Lung (tissue), 12 donors: ENCODE measurements around the gene TNFAIP8. TPM values are rescaled to one million over a fixed set of nuclear protein-coding genes. Genes with fewer than 3 reads are reported as not detected.

Experiments used
- ATAC-seq: fragments of 200-7000 bp; cut with Tn5 transposase; one replicate; pipeline ENCODE4 v1.9.1; 2020; ENCODE audit warnings: moderate number of reproducible peaks; ENCODE audit not compliant: insufficient read depth, low FRiP score
- DNase-seq, 3 donors: peaks; one replicate each; pipeline ENCODE4 v3.0.0-alpha.2; 2013 to 2017
- H3K27ac ChIP-seq, 2 donors: one replicate each; pipeline ENCODE4 v1.5.1; 2013; ENCODE audit warnings: mild to moderate bottlenecking in 2 of 2, moderate library complexity in 2 of 2, control low read depth in 1 of 2, inconsistent platforms in 1 of 2, low read depth in 1 of 2, low read length in 1 of 2
- H3K27me3 ChIP-seq, 3 donors: one replicate each; pipeline ENCODE4 v1.5.1; 2013; ENCODE audit warnings: low read length in 2 of 3; ENCODE audit not compliant: control insufficient read depth in 3 of 3, insufficient read depth in 3 of 3
- H3K36me3 ChIP-seq, 4 donors: one replicate each; pipeline ENCODE4 v1.5.1; 2013; ENCODE audit warnings: low read length in 4 of 4, mild to moderate bottlenecking in 1 of 4, moderate library complexity in 1 of 4; ENCODE audit not compliant: control insufficient read depth in 4 of 4, insufficient read depth in 4 of 4
- H3K4me1 ChIP-seq, 5 donors: one replicate each; pipeline ENCODE4 v1.5.1; 2013; ENCODE audit warnings: low read length in 5 of 5, mild to moderate bottlenecking in 2 of 5, moderate library complexity in 1 of 5; ENCODE audit not compliant: control insufficient read depth in 5 of 5, insufficient read depth in 5 of 5
- H3K4me3 ChIP-seq: one replicate; pipeline ENCODE4 v1.5.1; 2013; ENCODE audit warnings: mild to moderate bottlenecking, control low read depth, moderate library complexity
- H3K9ac ChIP-seq, 2 donors: one replicate each; pipeline ENCODE4 v1.5.1; 2013; ENCODE audit warnings: low read length in 2 of 2, control low read depth in 1 of 2; ENCODE audit not compliant: insufficient read depth in 1 of 2
- H3K9me3 ChIP-seq, 4 donors: one replicate each; pipeline ENCODE4 v1.5.1; 2013; ENCODE audit warnings: low read length in 3 of 4, mild to moderate bottlenecking in 1 of 4, moderate library complexity in 1 of 4; ENCODE audit not compliant: control insufficient read depth in 4 of 4, insufficient read depth in 3 of 4
- CTCF ChIP-seq: IDR thresholded peaks from 2 replicates; pipeline ENCODE4 v1.5.1; 2012; ENCODE audit warnings: mild to moderate bottlenecking; ENCODE audit errors: control extremely low read depth, extremely low read depth
- WGBS, 2 donors: extraction: QIAGEN DNeasy Blood & Tissue Kit; methylation state at CpG; one replicate each; pipeline ENCODE4 v1.1.7; 2013; 5-methylcytosine and 5-hydroxymethylcytosine counted together
- polyA plus RNA-seq, 2 donors: library from polyadenylated mRNA; stranded (reverse); fragments of 200-250 nt; gene quantifications; one replicate each; pipeline ENCODE4 v1.2.1, GENCODE V29; 2013
- total RNA-seq, 2 donors: library from RNA; depleted of rRNA in 1 of 2; stranded (reverse); fragments of >200 nt in 1 of 2; gene quantifications; one replicate each; pipeline ENCODE4 v1.2.1, GENCODE V29; 2014 to 2021
- donor health status: control.
- donor health status: control.
- donor health status: Bipolar disorder and iron deficiency.
- donor health status: healthy.
- donor health status: DM: yes; HTN: yes; CAD: no.

The TNFAIP8 gene
- total and polyA plus RNA-seq, 4 donors = 11.5 to 58.9 (median 35.6) TPM

- WGBS, 2 donors = 85 to 87% methylated on average over 2 of the region's 2 CpGs
- Histone ChIP-seq H3K36me3 (no peaks in the 10 kb centered on the region), H3K4me1 (no peaks in the 10 kb centered on the region), H3K4me3 (no peak overlapping the region), H3K27ac (no peak overlapping the region), H3K27me3 (no peaks in the 10 kb centered on the region), H3K9ac (no peak overlapping the region), H3K9me3 (no peaks in the 10 kb centered on the region)
- DNase-seq = no peak
- ATAC-seq = no peak
- no peak for TF ChIP-seq CTCF
Measured at GRCh38 chr5:119400245-119400644, 44.4 kb downstream of the TNFAIP8 start.

- Histone ChIP-seq H3K36me3 (no peaks in the 10 kb centered on the region), H3K27ac (no peak overlapping the region), H3K27me3 (no peaks in the 10 kb centered on the region), H3K9me3 (no peaks in the 10 kb centered on the region), H3K4me3 (no peak overlapping the region), H3K9ac (no peak overlapping the region), H3K4me1 (no peaks in the 10 kb centered on the region)
- TF ChIP-seq CTCF = no peak
- ATAC-seq = no peak
- DNase-seq = no peak
- 90 to 98% methylated on average over 1 of the region's 1 CpG for WGBS, 2 donors
Measured at GRCh38 chr5:119402081-119402480, 46.3 kb downstream of the TNFAIP8 start.

GRCh38 chr5:119402555-119402954 lies 46.7 kb downstream of the TNFAIP8 start:
- ATAC-seq (no peak), DNase-seq (no peak)
- Histone ChIP-seq H3K9ac (no peak overlapping the region), H3K27me3 (no peaks in the 10 kb centered on the region), H3K4me1 (no peaks in the 10 kb centered on the region), H3K27ac (no peak overlapping the region), H3K36me3 (no peaks in the 10 kb centered on the region), H3K9me3 (no peaks in the 10 kb centered on the region), H3K4me3 (no peak overlapping the region)
- WGBS, 2 donors = 74 to 86% methylated on average over 4 of the region's 4 CpGs
- no peak for TF ChIP-seq CTCF

- Histone ChIP-seq H3K9ac (no peak overlapping the region), H3K36me3 (no peaks in the 10 kb centered on the region), H3K27me3 (no peaks in the 10 kb centered on the region), H3K9me3 (no peaks in the 10 kb centered on the region), H3K4me3 (no peak overlapping the region), H3K27ac (no peak overlapping the region), H3K4me1 (no peaks in the 10 kb centered on the region)
- 74 to 75% methylated on average over 2 of the region's 2 CpGs for WGBS, 2 donors
- no peak for DNase-seq
- ATAC-seq = no peak
- TF ChIP-seq CTCF = no peak
Measured at GRCh38 chr5:119404033-119404432, 48.2 kb downstream of the TNFAIP8 start.
